ENCODE results near the gene PHLDB1. TPM values are rescaled to one million over a fixed set of nuclear protein-coding genes. Genes with fewer than 3 reads are reported as not detected.

PHLDB1 gene
- total and polyA plus RNA-seq, 3 donors from 2014 or later = 51.1 to 102 (median 95.9) TPM

GRCh38 chr11:118631142-118631909, 23.9 kb downstream of the PHLDB1 start:
- Histone ChIP-seq H3K36me3 (ENCODE audit: low read depth, missing control alignments) (no peaks in the 10 kb centered on the region), H3K9me3 (no peaks in the 10 kb centered on the region), H3K27ac (no peak overlapping the region), H3K27me3 (no peaks in the 10 kb centered on the region), H3K4me1 (peaks cover 20% of the 10 kb centered on the region), H3K4me3 (no peak overlapping the region)
- WGBS, 2 donors = 90 to 92% methylated on average over 13 to 14 of the region's 14 CpGs
- no peak for DNase-seq
- intact Hi-C loops (cut with DNase I; ENCODE audit: low total_unique reads) = no loop called here
- TF ChIP-seq CTCF (IDR thresholded peaks at IDR 0.05) (no peak), POLR2A (IDR thresholded peaks at IDR 0.05) (no peak)

GRCh38 chr11:118632577-118633318, 25.3 kb downstream of the PHLDB1 start:
- intact Hi-C loops (cut with DNase I; ENCODE audit: low total_unique reads) = no loop called here
- TF ChIP-seq CTCF (IDR thresholded peaks at IDR 0.05) = no peak
- no peak for TF ChIP-seq POLR2A (IDR thresholded peaks at IDR 0.05)
- H3K4me1 ChIP-seq = peaks cover 20% of the 10 kb centered on the region
- no peak for DNase-seq
- 77 to 83% methylated on average over 9 of the region's 9 CpGs for WGBS, 2 donors
- H3K4me3 ChIP-seq = no peak overlapping the region
- no peaks in the 10 kb centered on the region for H3K36me3 ChIP-seq (ENCODE audit: low read depth, missing control alignments)
- no peaks in the 10 kb centered on the region for H3K27me3 ChIP-seq
- H3K27ac ChIP-seq = no peak overlapping the region
- no peaks in the 10 kb centered on the region for H3K9me3 ChIP-seq

- no peak for DNase-seq
- H3K27me3 ChIP-seq = no peaks in the 10 kb centered on the region
- no peaks in the 10 kb centered on the region for H3K9me3 ChIP-seq
- WGBS, 2 donors = 78 to 86% methylated on average over 1 of the region's 1 CpG
- no peaks in the 10 kb centered on the region for H3K36me3 ChIP-seq (ENCODE audit: low read depth, missing control alignments)
- TF ChIP-seq POLR2A (IDR thresholded peaks at IDR 0.05) = no peak
- TF ChIP-seq CTCF (IDR thresholded peaks at IDR 0.05) = no peak
- no peak overlapping the region for H3K27ac ChIP-seq
- H3K4me1 ChIP-seq = peaks cover 20% of the 10 kb centered on the region
- intact Hi-C loops (cut with DNase I; ENCODE audit: low total_unique reads) = no loop called here
- no peak overlapping the region for H3K4me3 ChIP-seq
These were observed 25.9 kb downstream of the PHLDB1 start for GRCh38 chr11:118633319-118633690.

GRCh38 chr11:118633979-118634378, 26.6 kb downstream of the PHLDB1 start:
- DNase-seq = no peak
- 51 to 80% methylated on average over 3 to 4 of the region's 4 CpGs for WGBS, 2 donors
- H3K36me3 ChIP-seq (ENCODE audit: low read depth, missing control alignments) = no peaks in the 10 kb centered on the region

More at GRCh38 chr11:118633979-118634378, 26.6 kb downstream of the PHLDB1 start:
- Histone ChIP-seq H3K4me3 (no peak overlapping the region), H3K9me3 (no peaks in the 10 kb centered on the region), H3K27ac (peak overlapping the region; percentile 28 to 87), H3K4me1 (peaks cover 20% of the 10 kb centered on the region), H3K27me3 (no peaks in the 10 kb centered on the region)
- TF ChIP-seq POLR2A (IDR thresholded peaks at IDR 0.05) = no peak
- TF ChIP-seq CTCF (IDR thresholded peaks at IDR 0.05) = no peak
- intact Hi-C loops (cut with DNase I; ENCODE audit: low total_unique reads) = no loop called here
